Left colon (tissue), 2 donors: ENCODE results near the gene TRIM58. TPM values are rescaled to one million over a fixed set of nuclear protein-coding genes. Genes with fewer than 3 reads are reported as not detected.

Experiments used
- ATAC-seq: fragments of 200-7000 bp; cut with Tn5 transposase; one replicate; pipeline ENCODE4 v1.9.1; 2020; ENCODE audit warnings: mild to moderate bottlenecking, moderate library complexity
- DNase-seq, 2 donors: peaks; one replicate each; pipeline ENCODE4 v3.0.0-alpha.2; 2020
- intact Hi-C, 2 donors: fragments of 100-400 bp; cut with DNase I in 1 of 2; cut with micrococcal nuclease in 1 of 2; formaldehyde crosslinking; loops; one replicate each; pipeline versions ENCODE4 v1.11.2 to v1.14.0; 2022; cut with DNase I, micrococcal nuclease
- total RNA-seq, 2 donors: library from RNA; stranded (reverse); fragmentation: NEBNext Ultra II Directional; extraction: Animal tissue kit (Norgen Biotek cat#: 25700); gene quantifications; one replicate each; pipeline ENCODE4 v1.2.1, GENCODE V29; 2021
- donor health status: DM: no; HTN: no; CAD: no.
- donor health status: DM: yes; HTN: yes; CAD: no.

The TRIM58 gene
- total RNA-seq, 2 donors from 2014 or later: 3.9 to 4.2 TPM

DNA sequence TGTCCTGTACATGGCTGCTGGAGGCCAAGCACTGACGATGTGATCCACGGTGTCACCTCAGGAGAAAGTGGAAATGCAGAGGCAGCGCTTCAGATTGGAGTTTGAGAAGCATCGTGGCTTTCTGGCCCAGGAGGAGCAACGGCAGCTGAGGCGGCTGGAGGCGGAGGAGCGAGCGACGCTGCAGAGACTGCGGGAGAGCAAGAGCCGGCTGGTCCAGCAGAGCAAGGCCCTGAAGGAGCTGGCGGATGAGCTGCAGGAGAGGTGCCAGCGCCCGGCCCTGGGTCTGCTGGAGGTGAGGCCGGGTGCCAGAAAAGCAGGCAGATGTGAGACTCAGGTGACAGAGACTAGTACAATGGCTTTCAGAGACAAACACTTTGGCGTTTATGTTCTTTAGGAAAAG, 7.7 kb downstream of the TRIM58 start:
- DNase-seq: no peak
- intact Hi-C loops: no loop called here
- ATAC-seq: no peak

GRCh38 chr1:247865416-247865815, 8.4 kb downstream of the TRIM58 start:
- intact Hi-C loops: no loop called here
- no peak for ATAC-seq
- no peak for DNase-seq

- intact Hi-C loops: no loop called here
- no peak for DNase-seq
- ATAC-seq: no peak
Measured at GRCh38 chr1:247883346-247883745, 26.4 kb downstream of the TRIM58 start.

GRCh38 chr1:247884797-247885413, 27.9 kb downstream of the TRIM58 start:
- DNase-seq (no peak), ATAC-seq (no peak)
- intact Hi-C loops: no loop called here

DNA sequence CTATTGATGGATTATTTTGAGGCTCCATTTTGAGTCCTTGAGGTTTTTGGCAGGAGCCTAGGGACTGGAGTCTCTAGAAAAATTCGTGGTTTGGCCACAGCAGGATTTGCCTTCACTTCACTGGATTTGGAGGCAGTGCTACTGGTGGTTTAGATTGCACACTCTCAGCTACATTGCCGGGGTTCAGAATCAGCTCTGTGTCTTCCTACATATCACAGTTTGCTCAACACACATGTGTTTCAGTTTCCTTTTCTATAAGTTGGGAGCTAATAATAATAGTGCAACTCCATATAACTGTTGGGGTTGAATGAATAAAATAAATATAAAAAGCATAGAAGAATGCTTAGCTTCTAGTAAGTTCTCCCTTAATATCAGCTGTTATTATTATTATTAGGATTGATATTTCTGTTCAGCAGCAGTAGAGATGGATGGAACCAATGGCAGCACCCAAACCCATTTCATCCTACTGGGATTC, 38.2 kb downstream of the TRIM58 start, which contains the start of gene OR2W3:
OR2W3 (plus strand) TSS at position 425 of the 475 bp plus-strand sequence; CDS start at position 425, 0 bp downstream.
- DNase-seq (no peak), ATAC-seq (no peak)
- intact Hi-C loops: no loop called here

DNA sequence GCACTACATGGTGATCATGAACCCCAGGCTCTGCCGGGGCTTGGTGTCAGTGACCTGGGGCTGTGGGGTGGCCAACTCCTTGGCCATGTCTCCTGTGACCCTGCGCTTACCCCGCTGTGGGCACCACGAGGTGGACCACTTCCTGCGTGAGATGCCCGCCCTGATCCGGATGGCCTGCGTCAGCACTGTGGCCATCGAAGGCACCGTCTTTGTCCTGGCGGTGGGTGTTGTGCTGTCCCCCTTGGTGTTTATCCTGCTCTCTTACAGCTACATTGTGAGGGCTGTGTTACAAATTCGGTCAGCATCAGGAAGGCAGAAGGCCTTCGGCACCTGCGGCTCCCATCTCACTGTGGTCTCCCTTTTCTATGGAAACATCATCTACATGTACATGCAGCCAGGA, 39.0 kb downstream of the TRIM58 start:
- intact Hi-C loops: no loop called here
- no peak for ATAC-seq

DNA sequence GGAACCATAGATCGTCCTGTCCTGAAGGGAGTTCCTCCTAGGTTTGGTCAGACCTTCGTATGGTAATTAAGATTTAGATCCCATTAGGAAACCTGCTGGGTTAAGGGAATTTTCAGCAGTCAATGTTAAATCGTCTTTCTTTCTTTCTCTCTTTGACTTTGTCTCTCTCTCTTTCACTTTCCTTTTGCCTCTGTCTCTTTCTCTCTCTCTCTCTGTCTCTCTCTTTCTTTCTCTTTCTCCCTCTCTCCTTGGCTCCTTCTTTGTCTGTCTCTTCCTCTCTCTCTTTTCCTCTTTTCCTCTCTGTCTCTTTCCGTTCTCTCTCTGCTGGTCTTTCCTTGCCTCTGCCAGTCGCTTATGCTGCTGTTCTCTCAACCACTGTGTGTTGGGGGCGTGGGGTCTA, 47.1 kb downstream of the TRIM58 start:
- intact Hi-C loops: no loop called here
- DNase-seq (no peak), ATAC-seq (no peak)

More for the DNA sequence above, 39.0 kb downstream of the TRIM58 start:
- no peak for DNase-seq

DNA sequence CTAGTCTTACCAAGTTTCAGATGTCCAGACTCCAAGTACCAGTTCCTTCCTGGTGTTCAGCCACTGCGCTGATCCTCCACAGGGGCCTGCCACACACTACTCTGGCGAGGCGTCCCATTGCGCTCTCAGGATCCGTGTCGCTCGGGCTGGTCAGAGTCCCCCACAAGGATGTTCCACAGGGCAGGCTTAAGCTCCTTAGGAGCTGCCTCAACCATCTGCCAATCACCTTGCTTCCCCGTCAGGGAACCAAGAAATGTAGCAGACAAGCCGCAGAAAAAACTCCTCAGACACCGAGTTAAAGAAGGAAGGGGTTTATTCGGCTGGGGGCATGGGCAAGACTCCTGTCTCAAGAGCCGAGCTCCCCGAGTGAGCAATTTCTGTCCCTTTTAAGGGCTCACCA, 48.2 kb downstream of the TRIM58 start:
- intact Hi-C loops: no loop called here
- no peak for DNase-seq

DNA sequence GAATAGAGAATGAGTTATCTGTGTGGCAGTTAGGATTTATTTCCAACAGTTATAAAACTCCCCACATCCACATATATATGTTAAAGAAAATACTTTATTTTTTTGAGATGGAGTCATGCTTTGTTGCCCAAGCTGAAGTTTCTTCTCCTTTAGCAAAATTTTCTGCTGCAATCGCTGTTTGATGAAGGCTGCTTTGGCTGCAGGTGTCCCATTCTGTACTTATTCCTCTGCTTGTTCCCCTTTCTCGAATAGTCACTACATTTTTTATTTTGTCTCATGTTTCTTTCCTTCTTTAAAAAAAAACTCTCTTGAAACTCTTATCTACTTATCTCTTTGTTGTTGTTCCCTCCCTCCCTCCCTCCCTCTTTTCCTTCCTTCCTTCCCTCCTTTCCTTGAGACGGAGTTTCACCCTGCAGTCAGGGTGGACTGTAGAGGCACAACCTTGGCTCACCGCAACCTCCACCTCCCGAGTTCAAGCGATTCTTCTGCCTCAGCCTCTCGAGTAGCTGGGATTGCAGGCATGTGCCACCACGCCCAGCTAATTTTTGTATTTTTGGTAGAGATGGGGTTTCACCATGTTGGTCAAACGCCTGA, 49.0 kb downstream of the TRIM58 start:
- ATAC-seq (no peak), DNase-seq (no peak)
- intact Hi-C loops: no loop called here

More for the DNA sequence above, 48.2 kb downstream of the TRIM58 start:
- no peak for ATAC-seq

DNA sequence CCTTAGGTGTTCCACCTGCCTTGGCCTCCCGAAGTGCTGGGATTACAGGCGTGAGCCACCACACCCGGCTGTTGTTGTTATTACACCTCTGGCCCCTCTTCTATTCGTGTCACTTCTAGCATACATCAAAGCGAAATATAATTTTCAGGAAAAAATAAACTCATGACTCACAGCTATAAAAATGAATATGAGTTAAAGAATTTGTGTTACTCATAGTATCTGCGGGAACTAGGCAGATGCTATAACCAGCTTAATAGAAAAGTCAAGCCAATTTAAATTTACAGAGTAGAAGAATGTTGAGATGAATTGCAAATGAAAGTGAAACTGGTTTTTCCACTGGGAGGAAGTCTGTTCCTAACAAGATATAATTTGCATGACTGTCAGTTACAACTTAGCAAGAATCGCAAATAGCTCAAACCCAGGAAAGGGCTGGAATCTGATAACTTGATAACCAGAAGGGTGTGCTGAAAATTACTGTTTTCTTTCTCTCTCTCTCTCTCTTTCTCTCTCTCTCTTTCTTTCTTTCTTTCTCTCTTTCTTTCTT, 49.6 kb downstream of the TRIM58 start:
- intact Hi-C loops: no loop called here
- ATAC-seq: peak; percentile 66
- no peak for DNase-seq

DNA sequence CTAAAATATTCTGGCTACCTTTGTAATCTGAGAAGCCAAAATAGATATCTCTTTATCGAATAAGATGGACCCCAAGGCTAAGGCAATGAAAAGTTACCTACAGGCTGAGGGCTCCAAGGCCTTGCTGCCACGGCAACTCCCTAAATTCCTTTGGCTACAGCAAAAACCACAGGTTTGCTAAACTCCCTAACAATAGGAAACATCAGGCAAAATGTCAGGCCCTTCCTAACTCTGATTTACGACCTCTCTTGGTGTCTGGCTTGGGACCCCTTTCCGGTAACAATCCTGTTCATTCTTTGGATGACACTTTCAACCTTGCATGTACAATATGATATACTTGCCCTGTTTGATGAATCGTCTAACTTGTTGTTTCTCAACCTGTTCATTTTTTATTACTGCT, 51.8 kb downstream of the TRIM58 start:
- ATAC-seq (no peak), DNase-seq (no peak)
- intact Hi-C loops: no loop called here

- intact Hi-C loops: no loop called here
- no peak for DNase-seq
- ATAC-seq: no peak
Measured at GRCh38 chr1:247913786-247914185, 56.8 kb downstream of the TRIM58 start.

GRCh38 chr1:247914941-247915662, 58.1 kb downstream of the TRIM58 start:
- intact Hi-C loops: no loop called here
- ATAC-seq: no peak
- no peak for DNase-seq

GRCh38 chr1:247919952-247920351, 63.0 kb downstream of the TRIM58 start, which contains the start of gene OR2T8:
Gene OR2T8, plus strand, starts transcription at chr1:247920252. Its CDS starts 766 bp downstream, at chr1:247921018.
- no peak for ATAC-seq
- DNase-seq: no peak
- intact Hi-C loops: no loop called here

GRCh38 chr1:247923941-247924340, 67.0 kb downstream of the TRIM58 start:
- ATAC-seq (no peak), DNase-seq (no peak)
- intact Hi-C loops: no loop called here

- ATAC-seq (no peak), DNase-seq (no peak)
- intact Hi-C loops: no loop called here
Measured at GRCh38 chr1:247924868-247925267, 67.9 kb downstream of the TRIM58 start, which contains the start of gene OR2AJ1. Gene OR2AJ1, plus strand, starts transcription at chr1:247924889. Its CDS starts 8,880 bp downstream, at chr1:247933769.
